Measurements from ENCODE around the gene DCUN1D3.

- TF ChIP-seq CTCF (IDR thresholded peaks at IDR 0.05) = no peak
- TF ChIP-seq POLR2A (IDR thresholded peaks at IDR 0.05; ENCODE audit: low read depth) = no peak
- TF ChIP-seq EP300 (IDR thresholded peaks at IDR 0.05) = no peak
Observed at GRCh38 chr16:20860361-20860760, 39.8 kb downstream of the DCUN1D3 start.

Data from esophagus muscularis mucosa (tissue), 4 donors.